SK-N-SH treated with all-trans-retinoic acid at 6 μM for 48 hours (cell line): ENCODE results near the gene CRAMP1.

Experiments
- ISL1 ChIP-seq: fragments of 250-450 bp; sonication (Bioruptor Pico); IDR thresholded peaks from 2 replicates; pipeline ENCODE4 v2.1.2; 2022; ENCODE audit warnings: mild to moderate bottlenecking, moderate library complexity
- RARB ChIP-seq: fragments of 250-450 bp; sonication (Bioruptor Pico); IDR thresholded peaks from 2 replicates; pipeline ENCODE4 v1.8.0; 2021; ENCODE audit warnings: mild to moderate bottlenecking, moderate library complexity
- TF ChIP-seq, protein P1 (sequence below): fragments of 250-450 bp; sonication (Bioruptor Pico); IDR thresholded peaks from 2 replicates; pipeline ENCODE4 v1.8.0; 2020; ENCODE audit warnings: mild to moderate bottlenecking, moderate library complexity, borderline replicate concordance

DNA sequence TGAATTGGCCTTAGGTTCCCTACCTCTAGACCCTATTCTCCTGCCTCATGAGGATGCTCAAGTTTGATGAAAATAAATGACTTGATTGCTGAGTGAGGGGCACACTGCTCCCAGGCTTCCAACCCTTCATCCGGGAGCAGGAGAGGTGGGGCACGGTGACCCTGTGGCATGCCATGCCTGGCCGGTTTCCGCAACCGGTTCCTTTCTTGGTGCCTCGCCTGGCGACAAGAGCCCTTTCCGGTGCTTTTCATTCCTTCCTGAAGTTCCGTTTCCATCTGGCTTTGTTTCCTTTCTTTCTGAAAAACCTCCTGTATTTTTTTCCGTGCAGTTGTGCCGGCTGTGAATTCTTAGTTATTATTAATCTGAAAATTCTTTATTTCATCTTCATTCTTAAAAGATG, 27.7 kb downstream of the CRAMP1 start:
- no peak for TF ChIP-seq ISL1
- TF ChIP-seq RARB (CRISPR knock-in tag), result no peak
- TF ChIP-seq, protein P1, sequence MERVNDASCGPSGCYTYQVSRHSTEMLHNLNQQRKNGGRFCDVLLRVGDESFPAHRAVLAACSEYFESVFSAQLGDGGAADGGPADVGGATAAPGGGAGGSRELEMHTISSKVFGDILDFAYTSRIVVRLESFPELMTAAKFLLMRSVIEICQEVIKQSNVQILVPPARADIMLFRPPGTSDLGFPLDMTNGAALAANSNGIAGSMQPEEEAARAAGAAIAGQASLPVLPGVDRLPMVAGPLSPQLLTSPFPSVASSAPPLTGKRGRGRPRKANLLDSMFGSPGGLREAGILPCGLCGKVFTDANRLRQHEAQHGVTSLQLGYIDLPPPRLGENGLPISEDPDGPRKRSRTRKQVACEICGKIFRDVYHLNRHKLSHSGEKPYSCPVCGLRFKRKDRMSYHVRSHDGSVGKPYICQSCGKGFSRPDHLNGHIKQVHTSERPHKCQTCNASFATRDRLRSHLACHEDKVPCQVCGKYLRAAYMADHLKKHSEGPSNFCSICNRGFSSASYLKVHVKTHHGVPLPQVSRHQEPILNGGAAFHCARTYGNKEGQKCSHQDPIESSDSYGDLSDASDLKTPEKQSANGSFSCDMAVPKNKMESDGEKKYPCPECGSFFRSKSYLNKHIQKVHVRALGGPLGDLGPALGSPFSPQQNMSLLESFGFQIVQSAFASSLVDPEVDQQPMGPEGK (CRISPR knock-in tag), result no peak
